Skeletal muscle cell (primary cell): ENCODE measurements around the gene THBD.
"Not testable (repeated sequence)": the region's sequence is repeated elsewhere in the genome, so short reads cannot be mapped to it uniquely, and the experiment has no call there.

Experiments used
- DNase-seq: peaks from one replicate; pipeline ENCODE4 v3.0.0-alpha.2; 2010; ENCODE audit warnings: low read depth
- H3K4me3 ChIP-seq: 2 replicates; pipeline ENCODE4 v1.5.1; 2011; ENCODE audit warnings: low read depth, mild to moderate bottlenecking, control low read depth, low read length, moderate library complexity

THBD gene

GRCh38 chr20:23043376-23043775, 6.1 kb downstream of the THBD start:
- DNase-seq: no peak
- no peak overlapping the region for H3K4me3 ChIP-seq

DNA sequence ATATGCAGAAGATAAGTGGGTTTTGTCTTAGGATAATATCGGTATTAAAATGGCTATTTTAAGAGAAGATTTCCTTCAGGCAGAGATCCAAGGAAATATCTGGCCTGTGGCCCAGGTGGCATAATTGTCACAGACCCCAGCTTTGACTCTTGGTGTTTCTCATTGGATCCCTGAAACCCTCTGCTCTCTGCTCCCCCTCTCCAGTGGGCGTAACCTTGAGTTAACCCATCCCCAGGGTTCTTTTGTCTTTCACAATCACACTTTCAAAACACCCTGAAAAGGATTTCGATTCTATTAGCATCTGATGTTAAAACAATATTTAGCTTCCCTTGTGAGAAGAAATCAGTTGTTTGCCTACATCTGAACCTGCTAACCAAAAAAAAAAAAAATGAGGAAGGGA, 7.2 kb downstream of the THBD start:
- no peak for DNase-seq
- no peak overlapping the region for H3K4me3 ChIP-seq

GRCh38 chr20:23039885-23040508, 9.5 kb downstream of the THBD start:
- H3K4me3 ChIP-seq: no peak overlapping the region
- DNase-seq: no peak

GRCh38 chr20:23039136-23039875, 10.2 kb downstream of the THBD start:
- no peak overlapping the region for H3K4me3 ChIP-seq
- DNase-seq: no peak

- DNase-seq: no peak
- H3K4me3 ChIP-seq: no peak overlapping the region
Observed at GRCh38 chr20:23037017-23037481, 12.4 kb downstream of the THBD start.

DNA sequence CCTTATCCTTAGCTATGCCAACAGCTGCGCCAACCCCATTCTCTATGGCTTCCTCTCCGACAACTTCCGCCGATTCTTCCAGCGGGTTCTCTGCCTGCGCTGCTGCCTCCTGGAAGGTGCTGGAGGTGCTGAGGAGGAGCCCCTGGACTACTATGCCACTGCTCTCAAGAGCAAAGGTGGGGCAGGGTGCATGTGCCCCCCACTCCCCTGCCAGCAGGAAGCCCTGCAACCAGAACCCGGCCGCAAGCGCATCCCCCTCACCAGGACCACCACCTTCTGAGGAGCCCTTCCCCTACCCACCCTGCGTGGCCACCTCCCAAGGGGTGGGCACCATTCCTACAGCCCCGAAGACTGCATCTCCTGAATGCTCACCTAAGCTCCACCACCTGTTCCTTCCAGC, 13.1 kb downstream of the THBD start:
- H3K4me3 ChIP-seq: no peak overlapping the region
- DNase-seq: no peak

- H3K4me3 ChIP-seq: no peak overlapping the region
- DNase-seq: no peak
Observed at GRCh38 chr20:23035731-23036130, 13.7 kb downstream of the THBD start.

DNA sequence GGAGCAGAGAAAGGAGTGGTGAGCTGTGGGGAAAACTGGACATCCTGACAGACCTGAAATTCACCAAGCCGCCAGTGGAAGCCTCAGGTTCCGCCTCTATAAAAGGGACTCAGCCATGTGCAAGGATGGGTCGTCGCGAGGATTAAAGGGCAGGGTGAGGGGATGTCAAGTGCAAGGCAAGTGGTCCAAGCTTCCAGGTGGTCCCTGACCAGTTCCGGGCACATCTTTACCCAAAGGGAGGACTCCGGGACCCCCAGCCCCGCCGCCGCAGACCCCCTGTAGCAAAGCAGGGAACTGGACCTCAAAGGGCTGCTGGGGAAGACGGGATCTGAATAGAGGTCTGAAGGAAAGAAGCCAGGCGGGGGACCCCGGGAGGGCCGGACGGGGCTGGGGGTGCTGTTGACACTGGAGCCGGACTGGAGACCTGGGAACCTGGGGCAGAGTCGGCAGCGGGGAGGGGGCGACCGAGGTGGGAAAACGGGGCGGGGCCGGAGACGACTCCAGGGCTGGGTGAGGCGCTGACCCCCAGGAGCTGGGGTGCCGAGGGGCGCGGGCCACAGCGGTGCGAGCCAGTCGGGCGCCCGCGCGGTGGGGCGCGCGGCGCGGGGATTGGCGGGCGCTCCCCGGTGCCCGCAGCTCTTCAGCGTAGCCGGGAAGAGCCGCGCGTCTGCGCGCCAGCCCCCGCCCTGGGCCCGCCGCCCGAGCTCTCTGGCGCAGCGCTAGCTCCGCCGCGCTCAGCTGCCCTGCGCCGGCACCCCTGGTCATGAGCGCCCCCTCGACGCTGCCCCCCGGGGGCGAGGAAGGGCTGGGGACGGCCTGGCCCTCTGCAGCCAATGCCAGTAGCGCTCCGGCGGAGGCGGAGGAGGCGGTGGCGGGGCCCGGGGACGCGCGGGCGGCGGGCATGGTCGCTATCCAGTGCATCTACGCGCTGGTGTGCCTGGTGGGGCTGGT, 14.5 kb downstream of the THBD start, which contains the start of gene SSTR4:
SSTR4 (plus strand) TSS at position 592 of the 951 bp plus-strand sequence; CDS start at position 764, 172 bp downstream.
- no peak within 1 kb of the TSS for H3K4me3 ChIP-seq
- no peak for DNase-seq

- no peak for DNase-seq
- no peak overlapping the region for H3K4me3 ChIP-seq
Observed at GRCh38 chr20:23033918-23034317, 15.6 kb downstream of the THBD start.

DNA sequence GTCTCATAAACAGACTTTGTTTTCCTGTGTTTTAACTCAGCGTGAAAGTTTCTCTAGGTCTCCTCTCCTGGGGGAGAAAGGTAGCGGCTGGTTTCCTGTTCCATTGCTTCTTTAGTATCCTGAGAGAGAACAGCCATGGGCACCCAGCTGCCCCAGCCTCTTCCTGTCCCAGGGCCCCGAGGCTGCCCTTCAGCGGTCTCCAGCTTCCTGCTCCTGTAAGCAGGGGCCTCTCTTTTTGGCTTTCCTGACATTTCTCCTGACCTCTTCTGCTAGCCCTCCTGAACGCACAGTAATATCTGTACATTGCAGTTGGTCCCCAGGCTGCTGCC, 16.8 kb downstream of the THBD start:
- no peak for DNase-seq
- no peak overlapping the region for H3K4me3 ChIP-seq

DNA sequence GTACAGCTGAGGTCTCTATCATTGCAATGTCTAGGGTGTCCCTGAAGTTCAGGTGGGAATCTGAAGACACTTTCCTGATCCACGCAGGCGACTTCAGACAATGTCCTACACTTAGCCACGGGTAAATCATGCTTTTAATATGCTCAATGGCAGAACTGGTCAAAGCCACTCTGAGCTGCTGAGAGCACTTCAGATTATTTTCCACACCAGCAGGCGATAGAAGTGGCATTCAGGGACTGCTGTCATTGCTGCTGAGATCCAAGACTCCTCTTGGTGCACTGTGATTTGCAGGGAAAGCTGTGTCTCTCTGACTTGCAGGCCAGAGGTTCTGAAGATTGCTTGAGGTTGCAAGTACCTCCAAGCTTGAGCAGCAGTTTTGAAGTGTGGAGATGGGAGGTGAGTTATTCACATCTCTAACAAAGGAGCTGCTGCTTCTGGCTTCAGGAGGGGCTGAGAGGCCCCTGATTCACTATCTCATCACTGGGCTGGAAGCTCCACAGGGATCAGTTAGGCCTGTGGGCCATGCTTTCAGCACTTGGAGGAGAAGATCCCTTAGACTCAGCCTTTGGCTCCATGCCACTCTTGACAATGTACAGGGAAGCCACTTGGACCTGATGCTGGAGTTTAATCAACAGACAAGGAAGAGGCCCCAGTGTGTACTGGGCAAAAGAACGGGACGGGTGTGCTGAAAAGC, 17.3 kb downstream of the THBD start:
- no peak for DNase-seq
- no peak overlapping the region for H3K4me3 ChIP-seq

DNA sequence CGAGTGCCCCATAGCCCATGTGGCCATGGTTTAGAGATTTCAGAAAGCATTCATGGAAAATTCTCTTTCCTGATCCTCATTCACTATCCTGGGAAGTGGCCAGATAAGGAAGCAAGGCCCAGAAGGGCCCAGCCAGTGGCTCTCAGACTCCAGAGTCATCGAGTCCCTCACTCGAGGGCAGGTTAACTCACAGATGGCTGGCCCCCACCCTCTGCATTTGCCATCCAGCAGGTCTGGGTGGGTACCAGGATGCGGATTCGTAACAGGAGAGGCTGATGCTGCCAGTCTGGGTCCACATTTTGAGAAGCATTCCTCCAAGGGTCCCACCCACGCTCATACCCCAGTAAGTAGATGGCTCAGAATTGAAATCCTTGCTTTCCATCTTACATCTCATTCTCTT, 18.1 kb downstream of the THBD start:
- H3K4me3 ChIP-seq: no peak overlapping the region
- DNase-seq: no peak

DNA sequence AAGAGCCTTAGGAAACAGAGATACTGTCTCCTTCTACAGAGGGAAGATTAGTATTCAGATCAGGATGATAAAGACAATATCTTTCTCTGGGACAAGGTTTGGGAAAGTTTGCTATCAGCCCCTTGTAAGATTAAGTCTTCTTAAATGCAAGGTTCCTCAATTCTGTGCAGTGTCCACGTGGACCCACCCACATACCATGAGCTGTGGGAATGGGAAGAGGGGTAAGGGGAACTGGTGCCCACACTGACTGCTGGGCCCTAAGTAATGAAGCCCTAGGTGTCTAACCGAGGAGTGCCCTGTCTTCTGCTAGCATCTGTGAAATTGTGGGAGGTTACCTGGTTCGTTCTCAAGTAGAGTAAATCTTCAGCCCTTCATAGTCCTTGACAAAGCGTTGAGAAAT, 20.1 kb downstream of the THBD start:
- no peak overlapping the region for H3K4me3 ChIP-seq
- no peak for DNase-seq

DNA sequence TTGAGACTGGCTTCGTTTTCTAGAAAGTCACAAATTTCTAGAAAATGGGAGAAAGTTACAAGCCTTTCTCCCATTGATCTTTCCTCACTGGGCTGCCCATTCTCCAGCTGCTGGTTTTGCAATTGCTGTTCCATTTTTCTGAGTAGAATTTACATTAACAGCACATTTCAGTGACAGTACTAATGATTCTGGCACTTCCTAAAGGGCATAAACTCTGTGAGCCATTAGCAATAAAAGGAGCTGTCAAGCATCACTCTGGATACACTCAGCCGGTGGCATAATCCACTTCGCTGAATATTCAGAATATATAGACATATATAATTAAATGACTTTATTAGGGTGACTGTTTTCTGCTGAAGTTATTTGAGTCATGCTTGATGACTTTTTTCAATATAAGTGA, 21.1 kb downstream of the THBD start:
- no peak for DNase-seq
- no peak overlapping the region for H3K4me3 ChIP-seq

GRCh38 chr20:23027721-23028120, 21.8 kb downstream of the THBD start:
- H3K4me3 ChIP-seq: no peak overlapping the region

GRCh38 chr20:23025503-23025902, 24.0 kb downstream of the THBD start:
- peak; percentile 45 for DNase-seq
- H3K4me3 ChIP-seq: not testable (repeated sequence)

More at GRCh38 chr20:23027721-23028120, 21.8 kb downstream of the THBD start:
- DNase-seq: no peak

DNA sequence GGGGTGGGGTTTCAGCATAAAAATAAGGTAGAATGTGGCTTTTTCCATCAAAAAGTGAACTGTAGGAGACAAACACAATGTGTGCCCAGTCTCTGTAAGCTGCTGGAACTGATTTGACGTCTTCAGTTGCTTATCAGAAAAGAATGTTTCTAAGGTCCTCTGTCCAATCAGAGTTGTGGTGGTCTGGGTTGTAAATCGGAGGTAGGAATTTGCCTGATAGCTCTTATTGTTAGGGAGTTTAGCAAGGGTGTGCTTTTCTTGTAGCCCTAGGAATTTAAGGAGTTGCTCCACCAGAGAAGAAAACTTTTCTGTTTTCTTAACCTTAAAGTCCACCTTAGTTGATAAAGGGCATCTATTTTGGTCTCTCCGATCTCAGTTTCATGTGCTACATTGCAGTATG, 24.8 kb downstream of the THBD start:
- DNase-seq: no peak
- H3K4me3 ChIP-seq: no peak overlapping the region

DNA sequence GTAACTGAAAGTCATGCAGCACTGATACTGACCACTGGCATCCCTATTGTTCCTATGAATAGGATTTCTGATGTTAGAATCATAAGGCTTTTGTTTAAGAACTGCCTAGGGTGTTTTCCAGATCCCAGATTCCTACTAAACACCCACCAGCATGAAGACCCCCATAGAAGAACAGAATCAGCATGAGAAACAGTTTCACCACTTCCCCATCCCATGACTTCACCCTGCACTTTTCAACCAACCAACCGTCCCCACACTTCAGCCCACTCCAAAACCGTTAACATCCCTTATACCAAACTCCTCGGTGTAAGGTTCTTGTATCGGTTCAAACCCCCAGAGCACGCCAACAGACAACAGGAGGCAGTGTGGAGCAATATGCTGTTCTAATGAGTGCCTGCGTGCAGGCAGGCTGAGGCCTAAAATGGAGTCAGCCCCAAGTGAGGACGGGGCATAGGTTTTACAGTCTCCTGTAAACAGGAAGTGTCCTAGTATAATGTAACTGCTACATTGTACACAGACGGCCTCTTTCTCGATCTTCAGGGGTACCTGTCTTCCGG, 25.8 kb downstream of the THBD start:
- no peak for DNase-seq
- H3K4me3 ChIP-seq: no peak overlapping the region

DNA sequence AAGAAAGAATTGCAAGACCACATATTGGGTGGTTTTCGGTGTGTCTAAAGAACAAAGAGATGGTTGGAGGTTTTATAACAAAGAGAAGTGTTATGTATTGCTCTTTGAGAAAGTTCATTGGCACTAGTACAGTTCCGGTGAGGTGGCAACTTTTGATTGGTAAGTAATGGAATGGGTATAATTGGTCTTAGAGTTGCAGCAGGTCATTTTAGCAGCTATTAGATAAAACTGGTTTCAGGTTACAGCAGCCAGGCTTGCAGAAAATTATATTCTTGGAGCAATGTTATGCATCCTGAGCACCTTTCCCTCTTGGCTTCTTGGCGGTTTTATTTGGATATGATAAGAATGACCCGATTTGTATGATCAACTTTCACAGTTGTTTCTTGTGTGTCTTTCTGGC, 26.6 kb downstream of the THBD start:
- no peak overlapping the region for H3K4me3 ChIP-seq
- DNase-seq: no peak
